Superior temporal gyrus (tissue), 1 donor: ENCODE results near the gene CD28.
"Not testable (repeated sequence)": the region's sequence is repeated elsewhere in the genome, so short reads cannot be mapped to it uniquely, and the experiment has no call there.

Experiments used
- DNase-seq: peaks from one replicate; pipeline ENCODE4 v3.0.0-alpha.2; 2016; ENCODE audit errors: extremely low spot score

Gene CD28

GRCh38 chr2:203687165-203687564 is 19.3 kb upstream of the CD28 start:
- no peak for DNase-seq

- DNase-seq = no peak
These were observed 17.6 kb upstream of the CD28 start for GRCh38 chr2:203688798-203689197.

GRCh38 chr2:203689426-203690116 is 16.9 kb upstream of the CD28 start:
- DNase-seq = no peak

GRCh38 chr2:203690117-203690431 is 16.4 kb upstream of the CD28 start:
- DNase-seq = no peak

GRCh38 chr2:203690441-203691047 is 15.9 kb upstream of the CD28 start:
- no peak for DNase-seq

GRCh38 chr2:203691149-203691548 is 15.3 kb upstream of the CD28 start:
- no peak for DNase-seq

- DNase-seq = no peak
These were observed 14.3 kb upstream of the CD28 start for GRCh38 chr2:203692031-203692710.

- DNase-seq = no peak
These were observed 13.1 kb upstream of the CD28 start for GRCh38 chr2:203693242-203693879.

- DNase-seq = no peak
These were observed 12.2 kb upstream of the CD28 start for GRCh38 chr2:203694191-203694590.

- DNase-seq = no peak
These were observed 9.2 kb upstream of the CD28 start for GRCh38 chr2:203697190-203697589.

GRCh38 chr2:203697763-203698162 is 8.7 kb upstream of the CD28 start:
- DNase-seq = not testable (repeated sequence)

GRCh38 chr2:203698410-203698809 is 8.0 kb upstream of the CD28 start:
- DNase-seq = not testable (repeated sequence)

- no peak for DNase-seq
These were observed 2.0 kb upstream of the CD28 start for GRCh38 chr2:203704430-203704829.

- DNase-seq = no peak
These were observed 1.3 kb upstream of the CD28 start for GRCh38 chr2:203705178-203705577.

- DNase-seq = no peak
These were observed 1.1 kb downstream of the CD28 start for GRCh38 chr2:203707530-203707929.

GRCh38 chr2:203708846-203709396 is 2.5 kb downstream of the CD28 start:
- DNase-seq = no peak

GRCh38 chr2:203709416-203710040 is 3.1 kb downstream of the CD28 start:
- no peak for DNase-seq

GRCh38 chr2:203710226-203710625 is 3.8 kb downstream of the CD28 start:
- DNase-seq = no peak

- DNase-seq = no peak
These were observed 4.5 kb downstream of the CD28 start for GRCh38 chr2:203710952-203711351.

GRCh38 chr2:203711399-203711798 is 5.0 kb downstream of the CD28 start:
- no peak for DNase-seq

- DNase-seq = no peak
These were observed 6.9 kb downstream of the CD28 start for GRCh38 chr2:203713381-203713780.

GRCh38 chr2:203714112-203714511 is 7.7 kb downstream of the CD28 start:
- DNase-seq = no peak
